Sigmoid colon (tissue), 4 donors: ENCODE data around the gene GTF2A1.

Experiments
- CTCF ChIP-seq, 4 experiments: fragments of 450-650 bp in 3 of 4; fragments of 200-600 bp in 1 of 4; IDR thresholded peaks; one replicate each; pipeline ENCODE4 v1.5.1; 2016 to 2019; ENCODE audit warnings: antibody characterized with exemption in 4 of 4, mild to moderate bottlenecking in 3 of 4, moderate library complexity in 2 of 4
- POLR2A ChIP-seq, 2 donors: fragments of 450-650 bp; IDR thresholded peaks; one replicate each; pipeline ENCODE4 v1.6.1; 2016; ENCODE audit warnings: antibody characterized with exemption in 2 of 2, mild to moderate bottlenecking in 2 of 2, moderate library complexity in 2 of 2
- POLR2AphosphoS5 ChIP-seq, 4 donors: sonication (generic); formaldehyde crosslinking; IDR thresholded peaks; one replicate each; pipeline ENCODE4 v1.6.1; 2017; ENCODE audit warnings: antibody characterized with exemption in 4 of 4

- TF ChIP-seq CTCF (IDR thresholded peaks at IDR 0.05) (no peak), POLR2A (IDR thresholded peaks at IDR 0.05) (no peak), POLR2AphosphoS5 (IDR thresholded peaks at IDR 0.05) (no peak)
Measured at GRCh38 chr14:81243499-81243898, 22.7 kb upstream of the GTF2A1 start.
